RWPE1 (cell line): ENCODE measurements around the gene FES.
"Not testable (repeated sequence)": the region's sequence is repeated elsewhere in the genome, so short reads cannot be mapped to it uniquely, and the experiment has no call there.

Experiments used
- CTCF ChIA-PET: fragments of 350-600 bp; sonication (Branson Sonifier 250); formaldehyde crosslinking; extraction: SDS; loops from one replicate; lab custom pipeline; 2021; lab: Yijun Ruan, JAX
- POLR2A ChIA-PET: fragments of 400-600 bp; formaldehyde crosslinking; extraction: SDS; loops from one replicate; lab custom pipeline; 2020; ENCODE audit warnings: antibody characterized with exemption; ENCODE audit not compliant: low non-redundant PET; lab: Yijun Ruan, JAX
- DNase-seq: peaks from one replicate; pipeline ENCODE4 v3.0.0; 2012; ENCODE audit warnings: low spot score
- H3K27ac ChIP-seq: fragments of 450-650 bp; 2 replicates; pipeline ENCODE4 v1.5.1; 2017
- CTCF ChIP-seq: fragments of 450-650 bp; conservative IDR thresholded peaks from 2 replicates; pipeline ENCODE4 v1.5.1; 2017; ENCODE audit warnings: low read depth, mild to moderate bottlenecking

Gene FES

GRCh38 chr15:90915808-90916440 is 31.6 kb downstream of the FES start:
- DNase-seq, result no peak
- ChIA-PET POLR2A (no interaction called here), CTCF (no interaction called here)
- H3K27ac ChIP-seq, result no peak overlapping the region; the same call in 1 of the 2 replicates
- TF ChIP-seq CTCF, result no peak

- H3K27ac ChIP-seq, result no peak overlapping the region; the same call in 1 of the 2 replicates
- ChIA-PET CTCF (no interaction called here), POLR2A (no interaction called here)
- no peak for TF ChIP-seq CTCF
- DNase-seq, result no peak
Measured at GRCh38 chr15:90916461-90916860, 32.2 kb downstream of the FES start.

- no peak overlapping the region for H3K27ac ChIP-seq
- ChIA-PET POLR2A (no interaction called here), CTCF (no interaction called here)
- TF ChIP-seq CTCF, result no peak
- DNase-seq, result no peak
Measured at GRCh38 chr15:90917569-90917968, 33.3 kb downstream of the FES start.

- no peak for DNase-seq
- ChIA-PET CTCF (no interaction called here), POLR2A (no interaction called here)
- TF ChIP-seq CTCF, result no peak
- no peak overlapping the region for H3K27ac ChIP-seq
Measured at GRCh38 chr15:90918034-90918788, 33.9 kb downstream of the FES start.

- TF ChIP-seq CTCF, result no peak
- POLR2A ChIA-PET, result no interaction called here
- DNase-seq, result no peak
- H3K27ac ChIP-seq, result no peak overlapping the region
- CTCF ChIA-PET, result no interaction called here
Measured at GRCh38 chr15:90918835-90919234, 34.5 kb downstream of the FES start.

- CTCF ChIA-PET, result no interaction called here
- POLR2A ChIA-PET, result no interaction called here
- DNase-seq, result no peak
- no peak for TF ChIP-seq CTCF
- H3K27ac ChIP-seq, result no peak overlapping the region
Measured at GRCh38 chr15:90921887-90922286, 37.6 kb downstream of the FES start.

- CTCF ChIA-PET, result interaction anchor here (0.7 to 0.9 kb wide), 2 partner anchors 9 to 12 kb away, joined by 3 read pairs; no protein-coding TSS in a partner anchor
- H3K27ac ChIP-seq, DNase-seq, POLR2A ChIA-PET: not testable (repeated sequence)
Measured at GRCh38 chr15:90922712-90923322, 38.5 kb downstream of the FES start.
